Astrocyte of the cerebellum (primary cell): ENCODE data around the gene MAML3.

Experiments used
- DNase-seq: peaks from one replicate; pipeline ENCODE4 v3.0.0-alpha.2; 2011; ENCODE audit warnings: low read depth
- H3K4me3 ChIP-seq: 2 replicates; pipeline ENCODE4 v1.5.1; 2011; ENCODE audit warnings: mild to moderate bottlenecking, low read depth, low read length, moderate library complexity
- in situ Hi-C: cut with HindIII; loops from 2 replicates; pipeline ENCODE4 v1.10.0; 2017; ENCODE audit warnings: low sequenced_read_pairs
- TF ChIP-seq, protein P1 (sequence below): IDR thresholded peaks from 2 replicates; pipeline ENCODE4 v1.5.1; 2012; ENCODE audit warnings: low read length, low read depth, moderate library complexity, mild to moderate bottlenecking; ENCODE audit errors: missing control alignments

The MAML3 gene

DNA sequence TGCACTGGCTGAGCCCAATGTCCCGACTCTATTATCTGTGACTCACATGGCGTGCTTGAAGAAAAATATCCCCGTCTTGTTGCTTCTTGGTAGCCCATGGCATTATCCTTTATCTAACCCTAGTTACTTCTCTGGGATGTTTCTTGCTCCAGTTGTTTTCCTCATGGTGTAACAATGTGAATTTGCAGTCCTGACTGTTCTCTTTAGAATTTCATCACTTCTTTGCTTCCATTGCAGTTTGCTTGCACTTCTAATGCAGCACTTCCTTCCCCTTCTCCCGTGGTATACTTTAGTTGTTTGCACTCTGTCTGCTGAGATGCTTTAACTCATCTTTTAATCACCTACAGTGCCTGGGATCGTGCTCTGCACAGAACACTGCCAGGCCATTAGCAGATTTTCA lies 126.9 kb downstream of the MAML3 start:
- no peak for DNase-seq
- no peak overlapping the region for H3K4me3 ChIP-seq
- TF ChIP-seq, protein P1, sequence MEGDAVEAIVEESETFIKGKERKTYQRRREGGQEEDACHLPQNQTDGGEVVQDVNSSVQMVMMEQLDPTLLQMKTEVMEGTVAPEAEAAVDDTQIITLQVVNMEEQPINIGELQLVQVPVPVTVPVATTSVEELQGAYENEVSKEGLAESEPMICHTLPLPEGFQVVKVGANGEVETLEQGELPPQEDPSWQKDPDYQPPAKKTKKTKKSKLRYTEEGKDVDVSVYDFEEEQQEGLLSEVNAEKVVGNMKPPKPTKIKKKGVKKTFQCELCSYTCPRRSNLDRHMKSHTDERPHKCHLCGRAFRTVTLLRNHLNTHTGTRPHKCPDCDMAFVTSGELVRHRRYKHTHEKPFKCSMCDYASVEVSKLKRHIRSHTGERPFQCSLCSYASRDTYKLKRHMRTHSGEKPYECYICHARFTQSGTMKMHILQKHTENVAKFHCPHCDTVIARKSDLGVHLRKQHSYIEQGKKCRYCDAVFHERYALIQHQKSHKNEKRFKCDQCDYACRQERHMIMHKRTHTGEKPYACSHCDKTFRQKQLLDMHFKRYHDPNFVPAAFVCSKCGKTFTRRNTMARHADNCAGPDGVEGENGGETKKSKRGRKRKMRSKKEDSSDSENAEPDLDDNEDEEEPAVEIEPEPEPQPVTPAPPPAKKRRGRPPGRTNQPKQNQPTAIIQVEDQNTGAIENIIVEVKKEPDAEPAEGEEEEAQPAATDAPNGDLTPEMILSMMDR = no peak
- in situ Hi-C loops = no loop called here

DNA sequence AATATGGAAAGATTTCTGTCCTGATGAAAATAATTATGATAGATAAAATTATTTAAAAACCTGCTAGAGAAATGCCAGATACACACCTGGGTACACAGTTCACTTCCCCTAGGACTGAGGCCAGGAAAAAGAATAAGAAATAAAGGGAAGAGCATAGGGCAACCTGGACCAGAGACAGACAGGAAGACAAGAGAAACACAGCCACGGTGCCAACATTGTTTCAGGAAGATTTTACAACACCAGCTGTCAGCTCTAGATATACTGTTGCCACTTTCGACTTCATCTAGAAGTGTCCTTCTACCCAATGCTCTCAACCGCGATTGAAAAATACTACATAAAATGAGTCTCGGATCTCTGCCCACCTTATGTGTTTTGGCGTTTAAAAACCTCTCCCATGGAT lies 128.5 kb downstream of the MAML3 start:
- DNase-seq = no peak
- in situ Hi-C loops = no loop called here
- TF ChIP-seq, protein P1 = no peak
- H3K4me3 ChIP-seq = no peak overlapping the region

DNA sequence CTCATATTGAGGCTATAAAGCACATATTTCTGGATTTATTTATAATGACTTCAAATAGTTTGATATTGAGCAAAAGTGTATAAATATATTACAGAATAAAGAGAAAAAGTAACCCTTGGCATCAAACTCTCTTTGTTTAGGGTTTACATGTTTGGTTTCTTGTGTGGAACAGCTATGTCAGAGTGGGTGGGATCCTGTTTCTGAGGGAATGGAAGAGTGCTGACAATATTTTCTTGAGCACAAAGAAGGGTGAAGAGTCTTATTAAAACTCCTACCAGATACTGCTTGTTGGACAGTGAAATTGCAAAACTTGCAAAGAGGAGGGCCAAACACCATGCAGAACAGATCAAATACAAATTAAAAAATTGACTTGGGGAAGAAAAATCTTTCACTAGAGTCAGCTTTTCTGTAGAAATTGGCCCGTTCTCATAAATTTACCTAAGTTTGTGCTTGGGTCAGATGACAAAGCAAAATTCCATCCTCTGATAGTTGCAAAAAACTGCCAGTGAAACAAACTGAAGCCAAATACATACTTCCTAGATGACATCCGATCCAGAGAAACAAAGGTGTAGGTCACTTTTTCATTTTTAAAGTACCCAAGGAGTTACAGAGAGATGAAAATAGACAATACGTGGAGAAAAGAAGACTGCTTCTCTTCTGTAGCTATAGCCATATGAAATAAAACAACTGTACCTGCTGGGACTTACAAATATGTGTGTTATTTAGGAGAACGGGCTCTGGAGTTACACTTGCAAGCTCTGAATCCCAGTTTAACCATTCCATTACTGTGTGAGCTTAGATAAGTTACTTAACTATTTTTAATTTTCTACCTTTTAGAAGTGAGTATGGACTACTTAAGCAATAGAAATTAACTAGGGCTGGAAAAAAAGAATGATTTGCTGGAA lies 133.3 kb downstream of the MAML3 start:
- in situ Hi-C loops = no loop called here
- no peak for DNase-seq
- TF ChIP-seq, protein P1 = no peak
- no peak overlapping the region for H3K4me3 ChIP-seq

DNA sequence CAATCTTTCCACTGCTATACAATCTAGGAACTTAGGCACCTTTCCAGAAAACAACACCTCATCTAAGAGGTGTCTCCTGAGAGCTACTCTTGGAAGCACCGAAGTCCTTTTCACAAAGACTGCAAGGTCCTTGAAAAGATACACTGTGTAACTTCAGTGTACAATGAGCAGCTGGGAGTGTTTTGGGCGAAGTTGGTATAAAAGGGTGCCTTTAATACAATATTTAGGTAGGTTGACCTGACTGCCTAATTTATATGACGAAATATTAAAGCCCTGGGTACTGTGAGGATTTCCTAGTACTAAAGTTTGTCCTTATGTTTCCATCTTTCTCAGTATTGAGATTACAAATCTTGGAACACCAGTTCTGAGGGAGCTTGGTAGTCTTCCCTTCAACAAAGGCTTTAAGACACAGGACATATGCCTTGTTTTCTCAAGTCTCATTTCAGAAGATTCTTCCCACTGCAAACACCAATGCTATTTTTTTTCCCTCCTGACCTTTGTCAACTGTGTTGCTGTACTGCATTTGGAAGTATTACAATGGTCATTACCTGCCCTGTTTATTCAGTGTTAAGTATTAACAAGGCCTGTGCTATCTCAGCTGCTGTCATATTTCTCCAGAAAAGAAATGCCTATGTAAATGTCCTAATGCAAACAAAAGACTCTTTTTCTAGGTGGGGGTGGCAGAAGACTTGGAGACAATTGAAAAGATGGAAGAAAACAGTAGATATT lies 134.2 kb downstream of the MAML3 start:
- DNase-seq = no peak
- in situ Hi-C loops = no loop called here
- no peak overlapping the region for H3K4me3 ChIP-seq
- TF ChIP-seq, protein P1 = no peak

DNA sequence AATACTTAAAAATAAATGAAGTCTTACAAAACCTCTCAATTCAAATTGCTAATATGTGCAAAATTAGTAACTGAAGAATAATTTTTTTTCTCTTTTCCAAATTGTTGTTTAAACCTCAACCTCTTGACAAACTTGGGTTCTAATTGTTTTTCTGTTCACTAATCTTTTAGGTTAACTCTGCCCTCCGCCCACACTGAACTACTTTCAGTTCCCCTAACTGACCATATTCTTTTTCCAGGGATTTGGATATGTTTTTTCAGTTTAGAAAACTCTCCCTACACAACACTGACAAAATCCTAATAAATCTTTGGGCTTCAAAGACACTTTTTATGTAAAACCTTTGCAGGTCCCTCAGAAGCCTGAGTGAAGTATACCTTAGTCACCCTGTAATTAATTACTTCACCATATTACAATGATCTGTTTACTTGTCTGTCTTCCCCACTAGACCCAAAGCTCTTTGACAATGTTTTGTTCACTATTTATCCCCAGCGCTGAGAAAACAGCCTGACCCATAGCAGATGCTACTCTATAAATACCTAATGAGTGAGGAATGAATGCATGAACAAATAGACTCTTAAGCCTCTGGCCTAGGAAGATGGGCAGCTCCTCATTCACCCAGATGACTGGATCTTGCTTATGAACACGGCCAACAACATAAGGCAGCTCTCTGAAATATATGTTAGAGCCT lies 134.9 kb downstream of the MAML3 start:
- no peak for DNase-seq
- TF ChIP-seq, protein P1 = no peak
- in situ Hi-C loops = no loop called here
- H3K4me3 ChIP-seq = no peak overlapping the region

DNA sequence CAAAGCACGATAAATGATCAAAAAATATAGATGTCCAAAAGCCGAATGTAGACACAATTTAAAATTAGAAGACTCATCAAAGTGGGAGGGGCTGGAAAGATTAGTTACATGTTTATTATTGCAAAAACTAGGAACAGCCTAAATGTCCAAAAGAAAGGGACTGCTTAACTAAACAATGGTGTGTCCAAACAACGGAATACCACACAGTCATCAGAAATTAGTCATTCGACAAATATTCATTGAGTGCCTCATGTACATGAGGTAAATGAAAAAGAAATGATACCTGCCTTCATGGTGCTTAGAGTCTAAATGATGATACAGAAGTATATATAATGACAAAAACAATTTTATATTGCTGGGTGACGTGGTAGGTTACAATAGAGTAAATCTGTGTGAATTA lies 139.7 kb downstream of the MAML3 start:
- TF ChIP-seq, protein P1 = no peak
- H3K4me3 ChIP-seq = no peak overlapping the region
- no peak for DNase-seq
- in situ Hi-C loops = no loop called here
